B cell (primary cell): ENCODE data around the gene ATXN1. TPM values are rescaled to one million over a fixed set of nuclear protein-coding genes. Genes with fewer than 3 reads are reported as not detected.

Experiments used
- ATAC-seq: fragments of 200-7000 bp; cut with Tn5 transposase; one replicate; pipeline ENCODE4 v1.10.0; 2021; ENCODE audit warnings: low read depth, mild to moderate bottlenecking, moderate number of reproducible peaks, moderate library complexity
- CTCF ChIA-PET: fragments of 350-600 bp; sonication (Branson Sonifier 250); formaldehyde crosslinking; loops from one replicate; lab custom pipeline; 2021; ENCODE audit warnings: antibody characterized with exemption, inconsistent platforms; lab: Charles Lee
- POLR2A ChIA-PET: fragments of 350-600 bp; sonication (Branson Sonifier 250); formaldehyde crosslinking; loops from one replicate; lab custom pipeline; 2021; ENCODE audit warnings: antibody characterized with exemption; lab: Charles Lee
- DNase-seq: peaks from one replicate; pipeline ENCODE4 v3.0.0; 2013
- H2AFZ ChIP-seq: 2 replicates; pipeline ENCODE4 v1.6.1; 2012; ENCODE audit warnings: mild to moderate bottlenecking, low read depth, low read length; ENCODE audit not compliant: insufficient read depth, poor library complexity, severe bottlenecking
- H3K27ac ChIP-seq, 2 donors: 1 replicate in 1 of 2; 2 replicates in 1 of 2; pipeline ENCODE4 v1.5.1; 2012 to 2013; ENCODE audit warnings: low read length in 2 of 2, mild to moderate bottlenecking in 2 of 2, moderate library complexity in 1 of 2
- H3K27me3 ChIP-seq, 4 experiments: fragments of 200-600 bp in 1 of 4; sonication (generic) in 1 of 4; replicated peaks in 1 of 4; 1 replicate in 2 of 4; 2 replicates in 2 of 4; pipeline versions ENCODE4 v1.6.1 to v1.7.0; 2013 to 2016; ENCODE audit warnings: low read length in 3 of 4, mild to moderate bottlenecking in 2 of 4, mixed read lengths in 1 of 4, moderate library complexity in 1 of 4; ENCODE audit not compliant: insufficient read depth in 4 of 4, control insufficient read depth in 3 of 4; ENCODE audit errors: control extremely low read depth in 1 of 4
- H3K36me3 ChIP-seq, 2 experiments: replicated peaks in 1 of 2; 1 replicate in 1 of 2; 2 replicates in 1 of 2; pipeline versions ENCODE4 v1.6.1 to v1.7.1; 2013; ENCODE audit warnings: low read length in 1 of 2; ENCODE audit not compliant: insufficient read depth in 2 of 2, control insufficient read depth in 1 of 2; ENCODE audit errors: control extremely low read depth in 1 of 2, extremely low read depth in 1 of 2
- H3K4me1 ChIP-seq, 2 donors: fragments of 200-600 bp in 1 of 2; sonication (generic) in 1 of 2; 1 replicate in 1 of 2; 2 replicates in 1 of 2; pipeline versions ENCODE4 v1.5.1 to v1.6.1; 2013 to 2017; ENCODE audit warnings: low read length in 2 of 2; ENCODE audit not compliant: control insufficient read depth in 2 of 2, insufficient read depth in 2 of 2
- H3K4me2 ChIP-seq: replicated peaks from 2 replicates; pipeline ENCODE3; 2012; ENCODE audit warnings: mild to moderate bottlenecking, low read depth, low read length; ENCODE audit not compliant: poor library complexity, severe bottlenecking
- H3K4me3 ChIP-seq, 5 experiments: fragments of 200-600 bp in 1 of 5; sonication (generic) in 1 of 5; 1 replicate in 3 of 5; 2 replicates in 2 of 5; pipeline versions ENCODE4 v1.5.1 to v1.7.0; 2011 to 2016; ENCODE audit warnings: low read length in 4 of 5, mild to moderate bottlenecking in 4 of 5, low read depth in 2 of 5, control low read depth in 1 of 5, moderate library complexity in 1 of 5; ENCODE audit not compliant: insufficient read depth in 1 of 5; ENCODE audit errors: control extremely low read depth in 1 of 5, extremely low read depth in 1 of 5
- H3K79me2 ChIP-seq: fragments of 200-600 bp; sonication (generic); one replicate; pipeline ENCODE4 v1.6.0; 2016; ENCODE audit warnings: low read length; ENCODE audit not compliant: control insufficient read depth, insufficient read depth
- H3K9ac ChIP-seq: fragments of 200-600 bp; sonication (generic); 2 replicates; pipeline ENCODE4 v1.6.1; 2017; ENCODE audit warnings: mild to moderate bottlenecking, low read length, moderate library complexity
- H3K9me3 ChIP-seq, 3 donors: one replicate each; pipeline versions ENCODE4 v1.6.1 to v1.7.1; 2013; ENCODE audit warnings: low read length in 2 of 3; ENCODE audit not compliant: control insufficient read depth in 2 of 3, insufficient read depth in 1 of 3; ENCODE audit errors: control extremely low read depth in 1 of 3
- H4K20me1 ChIP-seq: 2 replicates; pipeline ENCODE4 v1.6.0; 2012; ENCODE audit warnings: mild to moderate bottlenecking, low read length; ENCODE audit not compliant: insufficient read depth, control insufficient read depth, poor library complexity, severe bottlenecking
- H3K27ac Mint-ChIP-seq: one replicate; pipeline ENCODE4 v1.8.0; 2021; ENCODE audit warnings: mixed read lengths
- H3K27me3 Mint-ChIP-seq: one replicate; pipeline ENCODE4 v1.8.0; 2021; ENCODE audit warnings: mixed read lengths
- H3K4me1 Mint-ChIP-seq: one replicate; pipeline ENCODE4 v1.8.0; 2021; ENCODE audit warnings: mixed read lengths
- H3K4me3 Mint-ChIP-seq: one replicate; pipeline ENCODE4 v1.8.0; 2021; ENCODE audit warnings: mixed read lengths
- H3K9me3 Mint-ChIP-seq: one replicate; pipeline ENCODE4 v1.8.0; 2022; ENCODE audit warnings: mixed read lengths; ENCODE audit not compliant: insufficient read depth
- EZH2 ChIP-seq: IDR thresholded peaks from 2 replicates; pipeline ENCODE4 v1.6.1; 2012; ENCODE audit warnings: borderline replicate concordance, low read depth, mild to moderate bottlenecking, moderate library complexity, low read length; ENCODE audit not compliant: insufficient read depth, poor library complexity, severe bottlenecking
- WGBS: methylation state at CpG from one replicate; pipeline ENCODE4 v1.1.5; 2013; ENCODE audit warnings: missing lambda C conversion rate; ENCODE audit not compliant: insufficient coverage; 5-methylcytosine and 5-hydroxymethylcytosine counted together
- intact Hi-C: fragments of 100-400 bp; cut with micrococcal nuclease; formaldehyde crosslinking; loops from one replicate; pipeline ENCODE4 v1.10.0; 2022
- polyA plus RNA-seq: library from polyadenylated mRNA; depleted of rRNA; stranded (reverse); fragments of >200 nt; gene quantifications from 2 replicates; pipeline ENCODE4 v1.2.3, GENCODE V29; 2012
- total RNA-seq, 2 donors: library from RNA; stranded (reverse); fragments of 120-200 nt in 1 of 2; gene quantifications; 1 replicate in 1 of 2; 2 replicates in 1 of 2; pipeline versions ENCODE4 v1.2.3 to v1.2.4, GENCODE V29; 2013 to 2022
- TF ChIP-seq, protein P1 (sequence below): fragments of 200-600 bp; IDR thresholded peaks from one replicate; pipeline ENCODE4 v1.8.0; 2022; ENCODE audit warnings: antibody characterized with exemption, mild to moderate bottlenecking

Gene ATXN1
- total and polyA plus RNA-seq, 2 donors (not counting 1 experiment from before 2014, with no cell fraction given), result 5.7 to 63.8 TPM

DNA sequence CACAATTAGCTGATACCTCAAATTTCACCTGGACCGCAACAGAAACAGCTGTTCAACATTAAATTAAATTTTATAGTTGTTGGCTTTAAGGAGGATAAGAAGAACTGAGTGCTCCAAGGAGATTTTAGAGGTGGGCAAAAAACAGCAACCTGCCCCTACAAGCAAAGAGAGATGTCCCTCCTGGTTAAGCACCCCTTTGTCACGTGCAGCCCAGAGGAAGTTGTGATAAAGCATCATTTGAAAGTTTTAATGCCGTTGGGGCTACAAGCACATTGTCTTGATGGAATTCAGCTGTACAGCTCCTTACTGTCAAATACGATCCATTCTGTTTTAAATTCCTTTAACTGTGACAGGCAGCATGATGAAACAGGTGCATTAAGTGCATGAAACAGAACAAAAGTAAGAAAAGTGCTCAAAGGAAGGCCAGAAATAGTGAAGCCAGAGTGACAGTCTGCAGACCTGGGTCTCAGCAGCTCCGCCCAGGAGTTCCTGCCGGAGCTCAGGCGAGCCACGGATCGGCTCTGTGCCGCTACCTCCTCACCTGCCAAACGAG, 327.8 kb downstream of the ATXN1 start:
- H3K4me3 Mint-ChIP-seq, result no peak overlapping the region
- H3K9me3 Mint-ChIP-seq, result no peaks in the 10 kb centered on the region
- ChIA-PET CTCF (interaction anchor here (0.9 to 2.0 kb wide), 5 partner anchors 13 to 26 kb away, joined by 3 to 8 read pairs (median 4); no protein-coding TSS in a partner anchor), POLR2A (interaction anchor here (1.6 kb wide), 1 partner anchor 328 kb away, joined by 3 read pairs; the partner anchor contains the start of gene ATXN1)
- Histone ChIP-seq H3K4me3 (no peak overlapping the region), H3K9ac (no peak overlapping the region), H4K20me1 (no peaks in the 10 kb centered on the region), H3K27me3 (no peaks in the 10 kb centered on the region), H3K36me3 (no peaks in the 10 kb centered on the region), H3K4me1 (peaks cover 7 to 20% of the 10 kb centered on the region in 2 donors), H2AFZ (no peak overlapping the region), H3K4me2 (no peak overlapping the region), H3K79me2 (no peaks in the 10 kb centered on the region), H3K9me3 (no peaks in the 10 kb centered on the region), H3K27ac (no peak overlapping the region)
- ATAC-seq, result no peak
- no peak for DNase-seq
- WGBS, result 97% methylated on average over 8 of the region's 11 CpGs
- H3K27ac Mint-ChIP-seq, result no peak overlapping the region
- no peaks in the 10 kb centered on the region for H3K27me3 Mint-ChIP-seq
- TF ChIP-seq, protein P1, sequence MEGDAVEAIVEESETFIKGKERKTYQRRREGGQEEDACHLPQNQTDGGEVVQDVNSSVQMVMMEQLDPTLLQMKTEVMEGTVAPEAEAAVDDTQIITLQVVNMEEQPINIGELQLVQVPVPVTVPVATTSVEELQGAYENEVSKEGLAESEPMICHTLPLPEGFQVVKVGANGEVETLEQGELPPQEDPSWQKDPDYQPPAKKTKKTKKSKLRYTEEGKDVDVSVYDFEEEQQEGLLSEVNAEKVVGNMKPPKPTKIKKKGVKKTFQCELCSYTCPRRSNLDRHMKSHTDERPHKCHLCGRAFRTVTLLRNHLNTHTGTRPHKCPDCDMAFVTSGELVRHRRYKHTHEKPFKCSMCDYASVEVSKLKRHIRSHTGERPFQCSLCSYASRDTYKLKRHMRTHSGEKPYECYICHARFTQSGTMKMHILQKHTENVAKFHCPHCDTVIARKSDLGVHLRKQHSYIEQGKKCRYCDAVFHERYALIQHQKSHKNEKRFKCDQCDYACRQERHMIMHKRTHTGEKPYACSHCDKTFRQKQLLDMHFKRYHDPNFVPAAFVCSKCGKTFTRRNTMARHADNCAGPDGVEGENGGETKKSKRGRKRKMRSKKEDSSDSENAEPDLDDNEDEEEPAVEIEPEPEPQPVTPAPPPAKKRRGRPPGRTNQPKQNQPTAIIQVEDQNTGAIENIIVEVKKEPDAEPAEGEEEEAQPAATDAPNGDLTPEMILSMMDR, result no peak
- TF ChIP-seq EZH2, result no peak
- peaks cover 40% of the 10 kb centered on the region for H3K4me1 Mint-ChIP-seq
- intact Hi-C loops, result no loop called here
